ENCODE data around the gene ZIM2.
"Not testable (repeated sequence)": the region's sequence is repeated elsewhere in the genome, so short reads cannot be mapped to it uniquely, and the experiment has no call there.

The ZIM2 gene

GRCh38 chr19:56862741-56863140 is 22.2 kb upstream of the ZIM2 start:
- TF ChIP-seq CTCF (IDR thresholded peaks at IDR 0.05; ENCODE audit: control insufficient read depth, insufficient read depth, low read depth, low read length, missing control alignments), result no peak
- no peak overlapping the region for H3K4me3 ChIP-seq (ENCODE audit: control insufficient read depth, low read depth, low read length)
- no peak for DNase-seq (ENCODE audit: low read depth)

- DNase-seq (ENCODE audit: low read depth); H3K4me3 ChIP-seq (ENCODE audit: control insufficient read depth, low read depth, low read length): not testable (repeated sequence)
Observed at GRCh38 chr19:56860409-56860808, 19.9 kb upstream of the ZIM2 start.

GRCh38 chr19:56858026-56858425 is 17.5 kb upstream of the ZIM2 start:
- no peak for TF ChIP-seq CTCF (IDR thresholded peaks at IDR 0.05; ENCODE audit: control insufficient read depth, insufficient read depth, low read depth, low read length, missing control alignments)
- no peak for DNase-seq (ENCODE audit: low read depth)
- no peak overlapping the region for H3K4me3 ChIP-seq (ENCODE audit: control insufficient read depth, low read depth, low read length)

GRCh38 chr19:56856822-56857221 is 16.3 kb upstream of the ZIM2 start:
- TF ChIP-seq CTCF (IDR thresholded peaks at IDR 0.05; ENCODE audit: control insufficient read depth, insufficient read depth, low read depth, low read length, missing control alignments), result no peak
- no peak for DNase-seq (ENCODE audit: low read depth)
- no peak overlapping the region for H3K4me3 ChIP-seq (ENCODE audit: control insufficient read depth, low read depth, low read length)

- DNase-seq (ENCODE audit: low read depth); H3K4me3 ChIP-seq (ENCODE audit: control insufficient read depth, low read depth, low read length): not testable (repeated sequence)
Observed at GRCh38 chr19:56852361-56852760, 11.8 kb upstream of the ZIM2 start.

GRCh38 chr19:56848166-56848565 is 7.6 kb upstream of the ZIM2 start:
- no peak for DNase-seq (ENCODE audit: low read depth)
- no peak for TF ChIP-seq CTCF (IDR thresholded peaks at IDR 0.05; ENCODE audit: control insufficient read depth, insufficient read depth, low read depth, low read length, missing control alignments)
- H3K4me3 ChIP-seq (ENCODE audit: control insufficient read depth, low read depth, low read length), result no peak overlapping the region

GRCh38 chr19:56842412-56842811 is 1.9 kb upstream of the ZIM2 start:
- no peak for DNase-seq (ENCODE audit: low read depth)
- no peak for TF ChIP-seq CTCF (IDR thresholded peaks at IDR 0.05; ENCODE audit: control insufficient read depth, insufficient read depth, low read depth, low read length, missing control alignments)

GRCh38 chr19:56841193-56841543 is 642 bp upstream of the ZIM2 start:
- no peak for TF ChIP-seq CTCF (IDR thresholded peaks at IDR 0.05; ENCODE audit: control insufficient read depth, insufficient read depth, low read depth, low read length, missing control alignments)
- DNase-seq (ENCODE audit: low read depth), result no peak
- no peak overlapping the region for H3K4me3 ChIP-seq (ENCODE audit: control insufficient read depth, low read depth, low read length)

More at GRCh38 chr19:56842412-56842811, 1.9 kb upstream of the ZIM2 start:
- H3K4me3 ChIP-seq (ENCODE audit: control insufficient read depth, low read depth, low read length), result no peak overlapping the region
